Neuronal stem cell (in vitro differentiated cells): ENCODE measurements around the gene SMOC2.

Source experiments
- DNase-seq: peaks from one replicate; pipeline ENCODE4 v3.0.0-alpha.2; 2013; ENCODE audit warnings: low spot score
- H2AFZ ChIP-seq: one replicate; pipeline ENCODE4 v1.6.1; 2013; ENCODE audit warnings: mild to moderate bottlenecking, low read length, inconsistent platforms
- H2AK5ac ChIP-seq: 2 replicates; pipeline ENCODE4 v1.6.1; 2013; ENCODE audit warnings: low read depth, mild to moderate bottlenecking, inconsistent platforms, low read length, moderate library complexity, mixed read lengths
- H2BK120ac ChIP-seq: 2 replicates; pipeline ENCODE4 v1.6.1; 2013; ENCODE audit warnings: low read depth, mild to moderate bottlenecking, inconsistent platforms, low read length, moderate library complexity, mixed read lengths
- H2BK12ac ChIP-seq: one replicate; pipeline ENCODE4 v1.6.1; 2013; ENCODE audit warnings: low read length, inconsistent platforms
- H2BK15ac ChIP-seq: 2 replicates; pipeline ENCODE4 v1.6.1; 2013; ENCODE audit warnings: mild to moderate bottlenecking, low read length, inconsistent platforms, mixed read lengths
- H2BK5ac ChIP-seq: one replicate; pipeline ENCODE4 v1.6.1; 2013; ENCODE audit warnings: inconsistent platforms, mild to moderate bottlenecking, low read length, moderate library complexity
- H3K14ac ChIP-seq: one replicate; pipeline ENCODE4 v1.6.1; 2013; ENCODE audit warnings: low read length, inconsistent platforms
- H3K18ac ChIP-seq: 2 replicates; pipeline ENCODE4 v1.6.1; 2013; ENCODE audit warnings: low read length, inconsistent platforms
- H3K23ac ChIP-seq: 2 replicates; pipeline ENCODE4 v1.6.1; 2013; ENCODE audit warnings: low read depth, mild to moderate bottlenecking, mixed read lengths, low read length, inconsistent platforms; ENCODE audit not compliant: poor library complexity
- H3K27ac ChIP-seq: replicated peaks from 3 replicates; pipeline ENCODE4 v1.5.1; 2013; ENCODE audit warnings: low read length, inconsistent platforms
- H3K27me3 ChIP-seq, 3 experiments: 2 replicates each; pipeline ENCODE4 v1.6.1; 2013; ENCODE audit warnings: low read length in 3 of 3, mild to moderate bottlenecking in 2 of 3, inconsistent platforms in 1 of 3, low read depth in 1 of 3, mixed read lengths in 1 of 3, moderate library complexity in 1 of 3; ENCODE audit not compliant: control insufficient read depth in 3 of 3, insufficient read depth in 3 of 3
- H3K36me3 ChIP-seq, 2 donors: replicated peaks in 1 of 2; 2 replicates each; pipeline ENCODE4 v1.6.1; 2013; ENCODE audit warnings: low read length in 2 of 2; ENCODE audit not compliant: control insufficient read depth in 2 of 2, insufficient read depth in 2 of 2
- H3K4ac ChIP-seq: 2 replicates; pipeline ENCODE4 v1.6.1; 2013; ENCODE audit warnings: inconsistent platforms, mild to moderate bottlenecking, low read length, moderate library complexity
- H3K4me1 ChIP-seq, 2 donors: 1 replicate in 1 of 2; 2 replicates in 1 of 2; pipeline ENCODE4 v1.6.1; 2013; ENCODE audit warnings: low read length in 2 of 2, low read depth in 1 of 2; ENCODE audit not compliant: control insufficient read depth in 2 of 2, insufficient read depth in 1 of 2
- H3K4me2 ChIP-seq: one replicate; pipeline ENCODE4 v1.6.1; 2013; ENCODE audit warnings: mild to moderate bottlenecking, low read length, inconsistent platforms; ENCODE audit not compliant: insufficient read depth, poor library complexity, severe bottlenecking
- H3K4me3 ChIP-seq, 2 donors: 2 replicates each; pipeline ENCODE4 v1.5.1; 2013; ENCODE audit warnings: low read length in 2 of 2, mild to moderate bottlenecking in 2 of 2, inconsistent platforms in 1 of 2, moderate library complexity in 1 of 2
- H3K79me1 ChIP-seq: one replicate; pipeline ENCODE4 v1.6.1; 2013; ENCODE audit warnings: low read depth, mild to moderate bottlenecking, inconsistent platforms, low read length, moderate library complexity
- H3K9ac ChIP-seq: one replicate; pipeline ENCODE4 v1.6.1; 2013; ENCODE audit warnings: mild to moderate bottlenecking, low read depth, low read length, inconsistent platforms; ENCODE audit not compliant: poor library complexity
- H3K9me3 ChIP-seq, 2 donors: replicated peaks in 1 of 2; 2 replicates each; pipeline versions ENCODE3 to v1.6.1; 2013; ENCODE audit warnings: low read length in 2 of 2, mild to moderate bottlenecking in 2 of 2, inconsistent platforms in 1 of 2, low read depth in 1 of 2, mixed read lengths in 1 of 2, moderate library complexity in 1 of 2; ENCODE audit not compliant: control insufficient read depth in 2 of 2, insufficient read depth in 1 of 2
- H4K8ac ChIP-seq: one replicate; pipeline ENCODE4 v1.6.1; 2013; ENCODE audit warnings: low read depth, mild to moderate bottlenecking, inconsistent platforms, low read length, moderate library complexity
- H4K91ac ChIP-seq: one replicate; pipeline ENCODE4 v1.6.1; 2013; ENCODE audit warnings: low read length, low read depth, mild to moderate bottlenecking, inconsistent platforms; ENCODE audit not compliant: poor library complexity
- WGBS, 2 donors: extraction: QIAGEN DNeasy Blood & Tissue Kit; methylation state at CpG; one replicate each; pipeline ENCODE4 v1.1.7; 2013; ENCODE audit warnings: missing lambda C conversion rate in 2 of 2, mixed read lengths in 1 of 2; ENCODE audit not compliant: insufficient read length in 2 of 2, insufficient replicate concordance in 1 of 2; ENCODE audit errors: extremely low coverage in 2 of 2; 5-methylcytosine and 5-hydroxymethylcytosine counted together

The SMOC2 gene

DNA sequence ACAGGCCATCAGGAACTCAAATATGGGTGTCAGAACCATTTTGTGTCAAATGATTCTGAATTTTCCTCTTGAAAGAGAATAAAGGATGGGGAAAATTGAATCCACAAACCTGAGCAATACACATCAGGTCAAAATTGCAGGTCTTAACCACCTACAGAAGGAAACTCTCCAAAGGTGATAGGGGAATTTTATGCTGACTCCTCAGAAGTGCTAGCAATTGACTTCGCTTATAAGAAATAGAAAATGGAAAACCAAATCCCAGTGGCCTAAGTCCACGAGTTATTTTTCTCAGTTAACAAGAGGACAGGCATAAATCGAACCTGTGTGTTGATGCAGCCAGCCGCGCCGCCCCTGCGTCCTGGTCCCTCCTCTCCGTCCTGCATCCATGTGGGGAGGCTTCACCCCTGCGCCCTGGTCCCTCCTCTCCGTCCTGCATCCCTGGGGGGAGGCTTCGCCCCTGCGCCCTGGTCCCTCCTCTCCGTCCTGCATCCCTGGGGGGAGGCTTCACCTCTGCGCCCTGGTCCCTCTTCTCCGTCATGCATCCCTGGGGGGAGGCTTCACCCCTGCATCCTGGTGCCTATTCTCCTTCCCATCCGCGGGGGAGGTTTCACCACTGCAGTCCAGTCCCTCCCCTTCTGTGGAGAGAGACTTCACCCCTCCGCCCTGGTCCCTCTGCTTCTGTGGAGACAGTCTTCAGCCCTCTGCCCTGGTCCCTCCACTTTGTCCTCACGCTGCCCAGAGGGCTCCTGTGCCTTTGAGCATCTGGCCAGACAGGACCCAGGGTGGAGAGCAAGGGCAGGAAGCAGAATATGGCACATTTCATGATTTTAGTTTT is 230.3 kb downstream of the SMOC2 start:
- DNase-seq = no peak
- no peaks in the 10 kb centered on the region for H3K36me3 ChIP-seq
- no peak overlapping the region for H3K14ac ChIP-seq
- peak overlapping the region in 1 of 2 donors; percentile 46 for H3K4me3 ChIP-seq
- WGBS, 2 donors = no CpG with 5 or more reads among the region's 19 CpGs
- H3K9ac ChIP-seq = peak overlapping the region; percentile 51
- no peak overlapping the region for H4K91ac ChIP-seq
- no peaks in the 10 kb centered on the region for H3K27me3 ChIP-seq
- peak overlapping the region; percentile 85 for H2BK5ac ChIP-seq
- H3K23ac ChIP-seq = no peak overlapping the region
- H3K4ac ChIP-seq = no peak overlapping the region
- no peak overlapping the region for H2BK120ac ChIP-seq
- H2BK15ac ChIP-seq = no peak overlapping the region
- H3K18ac ChIP-seq = peak overlapping the region; percentile 81
- no peak overlapping the region for H3K4me2 ChIP-seq
- no peak overlapping the region for H4K8ac ChIP-seq
- H3K79me1 ChIP-seq = no peaks in the 10 kb centered on the region
- H2AK5ac ChIP-seq = no peak overlapping the region
- no peak overlapping the region for H2AFZ ChIP-seq
- H3K27ac ChIP-seq = no peak overlapping the region
- H3K4me1 ChIP-seq = peaks cover 0 to 5% of the 10 kb centered on the region in 2 donors
- peaks cover 0 to 1% of the 10 kb centered on the region in 2 donors for H3K9me3 ChIP-seq
- no peak overlapping the region for H2BK12ac ChIP-seq

DNA sequence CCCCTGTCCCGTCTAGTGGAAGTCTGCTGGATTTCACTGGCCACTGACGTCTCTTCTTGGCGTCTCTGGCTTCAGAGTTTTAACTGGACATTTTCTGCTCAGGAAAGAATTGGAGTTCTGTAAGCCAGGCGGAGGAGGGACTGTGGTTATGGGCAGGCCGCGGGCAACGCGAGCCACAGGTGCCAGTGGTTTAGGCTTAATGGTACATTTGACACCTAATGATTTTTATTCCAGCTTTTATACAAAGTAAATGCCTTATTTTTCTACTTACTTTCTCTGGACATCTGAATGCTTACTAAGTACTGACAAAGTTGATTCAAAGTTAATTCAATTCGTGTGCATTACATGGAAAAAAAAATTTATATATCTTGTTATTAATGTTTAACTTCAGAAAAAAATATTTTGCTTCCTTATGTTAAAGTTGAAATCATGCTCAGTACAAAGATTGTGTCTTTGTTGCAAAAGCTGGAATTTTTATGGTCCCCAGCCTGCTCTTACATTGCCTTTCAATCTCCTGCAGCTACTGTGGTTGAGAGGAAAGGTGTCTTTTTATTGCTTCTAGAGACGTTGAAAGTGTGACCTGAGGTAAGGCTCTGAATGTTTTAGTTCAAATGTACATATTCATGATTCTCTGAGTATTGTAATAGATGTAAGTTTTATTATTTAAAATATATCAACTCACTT is 231.0 kb downstream of the SMOC2 start:
- no peaks in the 10 kb centered on the region for H3K79me1 ChIP-seq
- WGBS, 2 donors = no CpG with 5 or more reads among the region's 10 CpGs
- H2AFZ ChIP-seq = no peak overlapping the region
- no peak overlapping the region for H2AK5ac ChIP-seq
- peak overlapping the region in 1 of 2 donors; percentile 46 for H3K4me3 ChIP-seq
- H3K18ac ChIP-seq = no peak overlapping the region
- no peak overlapping the region for H3K27ac ChIP-seq
- peaks cover 4 to 11% of the 10 kb centered on the region in 2 donors for H3K4me1 ChIP-seq
- H2BK12ac ChIP-seq = no peak overlapping the region
- peaks cover 0 to 1% of the 10 kb centered on the region in 2 donors for H3K9me3 ChIP-seq
- no peaks in the 10 kb centered on the region for H3K27me3 ChIP-seq
- H4K8ac ChIP-seq = no peak overlapping the region
- no peak overlapping the region for H3K4ac ChIP-seq
- H4K91ac ChIP-seq = no peak overlapping the region
- H2BK5ac ChIP-seq = peak overlapping the region; percentile 85
- H3K36me3 ChIP-seq = no peaks in the 10 kb centered on the region
- no peak overlapping the region for H3K14ac ChIP-seq
- no peak overlapping the region for H3K23ac ChIP-seq
- no peak overlapping the region for H2BK15ac ChIP-seq
- no peak overlapping the region for H2BK120ac ChIP-seq
- no peak overlapping the region for H3K4me2 ChIP-seq
- H3K9ac ChIP-seq = no peak overlapping the region
- DNase-seq = no peak

DNA sequence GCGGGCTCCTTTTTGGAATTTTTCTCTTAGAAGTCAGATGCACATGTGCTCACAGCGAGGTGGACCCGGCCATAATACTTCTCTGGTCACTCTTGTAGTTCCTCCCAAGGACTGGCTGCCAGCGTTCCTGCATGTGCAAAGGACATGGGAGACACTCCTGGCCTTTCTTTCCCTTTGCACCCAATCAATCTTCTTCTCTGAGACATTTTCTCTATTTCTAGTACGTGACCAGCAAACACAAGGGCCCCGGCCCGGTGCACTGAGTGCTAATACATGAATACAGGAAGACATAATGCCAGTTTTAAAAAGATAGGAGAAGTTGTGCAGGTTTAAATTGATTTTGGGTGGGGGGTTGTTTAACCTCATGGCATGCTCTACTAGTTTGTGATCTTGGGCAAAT is 233.6 kb downstream of the SMOC2 start:
- no CpG with 5 or more reads among the region's 7 CpGs for WGBS, 2 donors
- H4K91ac ChIP-seq = no peak overlapping the region
- DNase-seq = no peak

DNA sequence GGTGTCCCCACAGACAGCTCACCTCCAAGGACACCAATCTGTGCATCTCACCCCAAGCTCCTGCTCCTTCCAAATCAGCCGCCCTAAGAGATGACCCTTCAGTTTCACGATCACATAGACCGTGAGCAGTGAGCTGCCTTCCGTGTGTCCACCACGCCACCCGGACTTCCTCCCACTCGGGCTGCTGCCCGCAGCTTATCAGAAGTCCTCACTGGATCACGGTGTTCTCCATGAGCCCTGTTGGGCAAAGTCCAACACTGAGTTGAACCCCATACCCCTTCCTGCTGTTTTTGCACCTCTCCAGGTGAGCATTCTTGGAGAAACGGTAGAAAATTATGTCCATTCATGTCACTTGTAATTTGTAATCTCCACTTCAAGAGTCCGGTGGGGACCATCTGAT is 234.4 kb downstream of the SMOC2 start:
- Histone ChIP-seq H3K14ac (no peak overlapping the region), H2AK5ac (peak overlapping the region; percentile 92), H3K27ac (no peak overlapping the region), H3K4me2 (no peak overlapping the region), H3K36me3 (no peaks in the 10 kb centered on the region), H3K4me1 (peaks cover 4 to 12% of the 10 kb centered on the region in 2 donors), H4K91ac (no peak overlapping the region), H3K4me3 (no peak overlapping the region), H2AFZ (no peak overlapping the region), H3K4ac (no peak overlapping the region), H4K8ac (no peak overlapping the region), H3K9me3 (peaks cover 0 to 1% of the 10 kb centered on the region in 2 donors), H3K9ac (no peak overlapping the region), H3K23ac (no peak overlapping the region), H2BK15ac (no peak overlapping the region), H2BK120ac (no peak overlapping the region), H3K27me3 (no peaks in the 10 kb centered on the region), H2BK12ac (peak overlapping the region; percentile 34), H2BK5ac (peak overlapping the region; percentile 79), H3K18ac (peak overlapping the region; percentile 44), H3K79me1 (no peaks in the 10 kb centered on the region)
- WGBS, 2 donors = no CpG with 5 or more reads among the region's 11 CpGs
- DNase-seq = no peak

More for the DNA sequence above, 233.6 kb downstream of the SMOC2 start:
- no peak overlapping the region for H2AFZ ChIP-seq
- no peak overlapping the region for H3K9ac ChIP-seq
- no peak overlapping the region for H2AK5ac ChIP-seq
- peaks cover 0 to 1% of the 10 kb centered on the region in 2 donors for H3K9me3 ChIP-seq
- no peak overlapping the region for H3K4ac ChIP-seq
- H2BK15ac ChIP-seq = no peak overlapping the region
- no peaks in the 10 kb centered on the region for H3K79me1 ChIP-seq
- H3K4me3 ChIP-seq = no peak overlapping the region
- H3K18ac ChIP-seq = no peak overlapping the region
- no peak overlapping the region for H4K8ac ChIP-seq
- H3K14ac ChIP-seq = no peak overlapping the region
- H3K27ac ChIP-seq = no peak overlapping the region
- H3K36me3 ChIP-seq = no peaks in the 10 kb centered on the region
- H3K27me3 ChIP-seq = no peaks in the 10 kb centered on the region
- H3K23ac ChIP-seq = no peak overlapping the region
- H3K4me2 ChIP-seq = no peak overlapping the region
- no peak overlapping the region for H2BK12ac ChIP-seq
- no peak overlapping the region for H2BK120ac ChIP-seq
- peaks cover 4 to 12% of the 10 kb centered on the region in 2 donors for H3K4me1 ChIP-seq
- no peak overlapping the region for H2BK5ac ChIP-seq
